SH-SY5Y (cell line): ENCODE measurements around the gene FHL1.

Experiments used
- GATA2 ChIP-seq: IDR thresholded peaks from 2 replicates; pipeline ENCODE4 v1.6.1; 2011; ENCODE audit warnings: mild to moderate bottlenecking, low read depth, low read length
- GATA3 ChIP-seq: IDR thresholded peaks from 2 replicates; pipeline ENCODE4 v1.6.1; 2011; ENCODE audit warnings: low read depth, mild to moderate bottlenecking, low read length, moderate library complexity

DNA sequence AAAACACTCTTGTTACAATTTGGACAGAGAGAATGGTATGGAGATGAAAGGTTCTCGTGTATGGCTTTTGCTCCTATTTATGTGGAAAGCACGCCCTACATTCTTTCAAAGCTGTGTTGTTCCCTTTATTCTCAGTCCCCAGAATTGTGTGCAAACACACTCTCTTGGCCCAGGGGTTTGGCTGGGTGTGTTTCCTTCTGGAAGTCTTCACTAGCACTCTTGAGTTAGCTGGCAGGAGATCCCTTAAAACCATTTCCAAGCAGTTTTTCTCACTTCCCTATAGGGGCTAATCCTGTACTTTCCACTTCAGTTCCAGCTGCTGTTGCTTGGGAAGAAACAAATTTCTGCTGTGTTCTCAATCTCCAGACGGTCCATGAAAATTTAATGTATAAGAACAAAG, 35.1 kb downstream of the FHL1 start:
- TF ChIP-seq GATA2: no peak
- no peak for TF ChIP-seq GATA3
